ENCODE data around the gene LRRC23.
"Not testable (repeated sequence)": the region's sequence is repeated elsewhere in the genome, so short reads cannot be mapped to it uniquely, and the experiment has no call there.

LRRC23 gene, protein sequence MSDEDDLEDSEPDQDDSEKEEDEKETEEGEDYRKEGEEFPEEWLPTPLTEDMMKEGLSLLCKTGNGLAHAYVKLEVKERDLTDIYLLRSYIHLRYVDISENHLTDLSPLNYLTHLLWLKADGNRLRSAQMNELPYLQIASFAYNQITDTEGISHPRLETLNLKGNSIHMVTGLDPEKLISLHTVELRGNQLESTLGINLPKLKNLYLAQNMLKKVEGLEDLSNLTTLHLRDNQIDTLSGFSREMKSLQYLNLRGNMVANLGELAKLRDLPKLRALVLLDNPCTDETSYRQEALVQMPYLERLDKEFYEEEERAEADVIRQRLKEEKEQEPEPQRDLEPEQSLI

GRCh38 chr12:6904280-6905276 lies at the start of gene LRRC23:
Gene LRRC23 (plus strand): TSS chr12:6904822. CDS start chr12:6905634, 812 bp downstream.
- ATAC-seq (peak; percentile 97), DNase-seq (peak; percentile 97)

GRCh38 chr12:6855322-6855721 lies 49.3 kb upstream of the LRRC23 start:
- ATAC-seq (no peak), DNase-seq (no peak)

GRCh38 chr12:6858799-6859198 lies 45.8 kb upstream of the LRRC23 start:
- no peak for ATAC-seq
- DNase-seq, result no peak

DNA sequence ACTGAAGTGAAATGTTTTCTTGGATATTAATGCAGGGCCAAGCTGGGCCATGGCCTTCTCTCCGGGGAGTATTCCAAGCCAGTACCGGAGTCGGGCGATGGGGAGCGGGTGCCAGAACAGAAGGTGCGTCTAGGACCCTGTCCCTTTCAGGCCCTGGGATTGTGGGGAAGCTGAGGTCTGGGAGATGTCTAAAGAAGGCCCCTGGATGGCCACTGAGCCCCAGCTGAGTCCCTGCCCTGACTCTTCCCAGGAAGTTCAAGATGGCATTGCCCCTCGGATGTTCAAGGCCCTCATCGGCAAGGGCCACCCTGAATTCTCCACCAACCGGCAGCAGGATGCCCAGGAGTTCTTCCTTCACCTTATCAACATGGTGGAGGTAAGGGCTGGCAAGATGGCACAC lies 44.5 kb upstream of the LRRC23 start:
- DNase-seq (no peak), ATAC-seq (no peak)

DNA sequence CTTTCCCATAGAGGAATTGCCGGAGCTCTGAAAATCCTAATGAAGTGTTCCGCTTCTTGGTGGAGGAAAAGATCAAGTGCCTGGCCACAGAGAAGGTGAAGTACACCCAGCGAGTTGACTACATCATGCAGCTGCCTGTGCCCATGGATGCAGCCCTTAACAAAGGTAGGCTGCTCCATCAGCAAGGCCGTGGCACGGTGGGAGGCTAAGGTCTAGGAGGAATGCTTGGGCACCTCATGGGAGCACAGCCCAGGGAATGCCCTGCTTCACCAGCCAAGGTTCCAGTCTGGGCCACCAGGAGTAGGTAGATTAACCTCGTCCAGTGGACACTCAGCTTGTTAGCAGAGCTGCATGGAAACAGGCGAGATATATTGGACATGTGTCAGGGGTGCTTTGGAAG lies 43.7 kb upstream of the LRRC23 start:
- DNase-seq, result no peak
- ATAC-seq, result no peak

GRCh38 chr12:6861391-6861790 lies 43.2 kb upstream of the LRRC23 start:
- ATAC-seq (no peak), DNase-seq (no peak)

GRCh38 chr12:6863033-6863432 lies 41.6 kb upstream of the LRRC23 start:
- no peak for ATAC-seq
- no peak for DNase-seq

- ATAC-seq (no peak), DNase-seq (no peak)
These were observed 40.9 kb upstream of the LRRC23 start for GRCh38 chr12:6863586-6864321.

GRCh38 chr12:6865307-6865706 lies 39.3 kb upstream of the LRRC23 start:
- not testable (repeated sequence) for DNase-seq, ATAC-seq

DNA sequence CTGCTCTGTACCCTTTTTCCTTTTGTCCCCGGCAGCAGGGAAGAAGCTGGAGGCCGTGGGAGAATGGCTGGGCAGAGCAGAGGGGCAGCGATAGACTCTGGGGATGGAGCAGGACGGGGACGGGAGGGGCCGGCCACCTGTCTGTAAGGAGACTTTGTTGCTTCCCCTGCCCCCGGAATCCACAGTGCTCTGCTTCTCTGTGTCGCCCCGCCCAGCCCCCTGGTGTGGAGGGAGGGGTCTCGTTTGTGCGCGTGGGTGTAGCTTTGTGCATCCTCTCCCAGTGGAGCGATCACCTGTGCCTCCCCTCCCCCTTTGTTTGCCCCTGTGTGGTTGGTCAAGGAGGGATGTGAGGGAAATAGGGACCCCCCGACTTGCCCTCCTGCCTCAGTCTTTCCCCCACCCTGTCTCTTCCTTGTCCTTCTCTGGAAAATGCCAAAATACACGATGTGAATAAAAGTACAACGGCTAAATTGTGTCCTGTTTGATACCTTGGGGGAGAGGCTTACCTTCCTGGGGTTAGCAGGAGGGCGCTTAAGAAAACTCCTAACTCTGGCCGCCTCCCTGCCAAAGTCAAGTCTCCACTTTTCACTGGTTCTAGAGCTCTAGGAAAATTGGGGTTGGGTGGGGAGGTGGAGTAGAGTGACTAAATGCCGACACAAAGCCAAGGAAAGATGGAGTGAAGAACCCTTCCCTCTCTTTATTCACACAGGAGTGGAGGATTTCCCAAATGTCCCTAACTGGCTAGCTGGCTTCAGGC lies 38.3 kb upstream of the LRRC23 start:
- DNase-seq (no peak), ATAC-seq (no peak)

DNA sequence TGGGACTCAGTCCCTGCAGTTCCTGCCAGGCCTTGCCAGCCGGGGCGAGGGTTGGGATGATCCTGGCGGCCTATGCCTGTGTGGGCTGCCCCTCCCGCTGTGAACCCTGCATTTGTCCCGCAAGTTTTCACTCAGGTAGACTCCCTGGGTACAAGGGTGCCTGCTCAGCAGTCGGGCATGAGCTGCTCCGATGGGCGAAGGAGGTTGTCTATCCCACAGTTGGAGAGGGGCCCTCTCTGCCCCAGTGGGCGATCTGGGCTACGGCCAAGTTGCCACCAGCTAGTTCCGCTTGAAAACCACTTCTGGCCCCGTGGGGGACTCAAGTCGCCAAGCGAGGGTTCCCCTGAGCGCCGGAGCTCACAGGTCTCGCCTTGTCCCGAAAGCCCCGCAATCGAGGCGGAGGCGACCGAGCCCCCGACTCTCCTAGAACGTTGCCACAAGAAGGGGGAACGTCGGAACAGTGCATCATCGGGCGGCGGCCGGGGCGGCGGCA lies 37.7 kb upstream of the LRRC23 start:
- peak; percentile 1 for ATAC-seq
- no peak for DNase-seq

- DNase-seq, result peak; percentile 88
- ATAC-seq, result peak; percentile 67
These were observed 37.0 kb upstream of the LRRC23 start, which contains the start of gene TPI1 for GRCh38 chr12:6867413-6868210. Gene TPI1 (plus strand): TSS chr12:6867531. CDS start chr12:6867567, 36 bp downstream.

GRCh38 chr12:6868211-6869048 lies 36.2 kb upstream of the LRRC23 start:
- DNase-seq (no peak), ATAC-seq (no peak)

- no peak for ATAC-seq
These were observed 35.3 kb upstream of the LRRC23 start for GRCh38 chr12:6869049-6870021.

DNA sequence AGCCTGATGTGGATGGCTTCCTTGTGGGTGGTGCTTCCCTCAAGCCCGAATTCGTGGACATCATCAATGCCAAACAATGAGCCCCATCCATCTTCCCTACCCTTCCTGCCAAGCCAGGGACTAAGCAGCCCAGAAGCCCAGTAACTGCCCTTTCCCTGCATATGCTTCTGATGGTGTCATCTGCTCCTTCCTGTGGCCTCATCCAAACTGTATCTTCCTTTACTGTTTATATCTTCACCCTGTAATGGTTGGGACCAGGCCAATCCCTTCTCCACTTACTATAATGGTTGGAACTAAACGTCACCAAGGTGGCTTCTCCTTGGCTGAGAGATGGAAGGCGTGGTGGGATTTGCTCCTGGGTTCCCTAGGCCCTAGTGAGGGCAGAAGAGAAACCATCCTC lies 34.3 kb upstream of the LRRC23 start:
- DNase-seq, ATAC-seq: not testable (repeated sequence)

More at GRCh38 chr12:6869049-6870021, 35.3 kb upstream of the LRRC23 start:
- DNase-seq, result peak; percentile 85

DNA sequence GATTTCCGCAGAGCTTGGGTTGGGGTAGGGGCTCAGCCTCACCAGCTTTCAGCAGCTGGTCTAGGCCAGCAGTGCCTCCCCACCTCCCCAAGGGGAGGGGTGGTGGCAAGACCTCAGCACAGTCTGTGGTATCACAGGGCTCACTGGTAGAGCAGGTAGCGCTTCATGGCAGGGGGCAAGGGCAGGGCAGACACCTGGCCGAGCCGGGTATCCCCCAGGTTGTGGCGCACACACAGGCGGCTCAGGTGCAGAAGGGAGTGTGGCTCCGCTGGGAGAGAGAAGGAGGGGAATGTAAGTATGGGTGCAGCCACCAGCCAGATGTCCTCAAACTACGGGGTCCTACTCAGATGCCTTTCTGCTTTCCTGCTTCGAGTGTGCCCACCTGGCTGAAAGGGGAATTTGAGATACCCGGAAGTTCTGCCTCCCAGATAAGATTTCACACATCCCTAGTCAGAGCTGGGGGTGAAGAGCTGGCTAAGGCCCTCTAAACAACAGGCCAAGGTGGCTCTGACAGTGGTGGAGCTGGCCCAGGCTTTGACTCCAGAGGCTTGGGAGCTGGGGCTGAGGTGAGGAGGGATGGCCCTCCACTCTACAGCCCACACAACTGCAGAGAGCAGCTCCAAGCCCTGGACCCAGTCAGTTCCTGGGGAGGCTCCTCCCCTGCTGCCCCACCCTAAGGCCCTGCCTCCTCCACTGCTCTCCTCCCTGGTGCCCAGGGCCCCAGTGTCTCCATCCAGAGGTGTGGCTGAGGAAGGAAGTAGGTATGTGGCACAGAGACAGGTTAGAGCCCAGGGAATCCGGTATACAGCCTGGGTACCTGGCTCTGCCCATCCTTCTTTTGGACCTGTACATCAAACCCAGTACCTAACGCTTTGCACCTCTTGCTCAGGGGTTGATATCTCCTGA lies 33.3 kb upstream of the LRRC23 start:
- peak; percentile 12 for ATAC-seq
- DNase-seq, result peak; percentile 63

Data from stimulated activated naive CD8-positive, alpha-beta T cell treated with anti-CD3 and anti-CD28 coated beads, Interleukin-15, Interleukin-2, amounts not matched to agents 100 U/mL and 50 U/mL, for 24 hours (primary cell).